Measurements from ENCODE around the gene FAM222A.

DNA sequence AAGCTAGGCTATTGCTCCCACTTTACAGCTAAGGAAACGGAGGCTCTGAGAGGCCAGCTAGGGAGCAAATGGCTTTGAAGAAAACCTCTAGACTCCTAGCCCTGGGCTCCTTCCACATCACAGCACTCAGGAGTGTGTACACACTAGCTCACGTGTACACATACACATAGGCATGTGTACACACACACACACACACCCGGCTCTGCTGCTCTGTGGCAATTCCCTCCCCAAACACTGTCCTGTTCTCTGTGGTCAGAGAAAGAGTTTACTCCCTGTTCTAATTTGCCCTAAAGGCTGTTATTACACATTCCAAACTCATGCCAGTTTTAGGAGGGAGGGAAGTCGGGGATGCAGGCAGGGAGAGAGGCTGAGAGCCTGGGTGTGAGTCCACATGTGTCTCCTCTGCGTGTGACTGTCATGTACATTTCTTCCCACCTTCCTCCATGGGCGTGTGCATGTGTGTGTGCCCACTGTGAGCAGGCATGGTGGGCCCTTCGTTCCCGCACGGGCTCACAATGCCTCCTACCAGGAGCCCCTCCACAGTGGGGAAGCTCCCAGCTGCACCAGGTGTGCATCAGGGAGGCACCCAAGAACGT is 105.4 kb downstream of the FAM222A start:
- TF ChIP-seq, protein P1, sequence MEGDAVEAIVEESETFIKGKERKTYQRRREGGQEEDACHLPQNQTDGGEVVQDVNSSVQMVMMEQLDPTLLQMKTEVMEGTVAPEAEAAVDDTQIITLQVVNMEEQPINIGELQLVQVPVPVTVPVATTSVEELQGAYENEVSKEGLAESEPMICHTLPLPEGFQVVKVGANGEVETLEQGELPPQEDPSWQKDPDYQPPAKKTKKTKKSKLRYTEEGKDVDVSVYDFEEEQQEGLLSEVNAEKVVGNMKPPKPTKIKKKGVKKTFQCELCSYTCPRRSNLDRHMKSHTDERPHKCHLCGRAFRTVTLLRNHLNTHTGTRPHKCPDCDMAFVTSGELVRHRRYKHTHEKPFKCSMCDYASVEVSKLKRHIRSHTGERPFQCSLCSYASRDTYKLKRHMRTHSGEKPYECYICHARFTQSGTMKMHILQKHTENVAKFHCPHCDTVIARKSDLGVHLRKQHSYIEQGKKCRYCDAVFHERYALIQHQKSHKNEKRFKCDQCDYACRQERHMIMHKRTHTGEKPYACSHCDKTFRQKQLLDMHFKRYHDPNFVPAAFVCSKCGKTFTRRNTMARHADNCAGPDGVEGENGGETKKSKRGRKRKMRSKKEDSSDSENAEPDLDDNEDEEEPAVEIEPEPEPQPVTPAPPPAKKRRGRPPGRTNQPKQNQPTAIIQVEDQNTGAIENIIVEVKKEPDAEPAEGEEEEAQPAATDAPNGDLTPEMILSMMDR (IDR thresholded peaks at IDR 0.05 in 2 of 3, conservative IDR thresholded peaks at IDR 0.05 in 1 of 3; ENCODE audit: borderline replicate concordance in 1 of 3, insufficient read depth in 1 of 3, low read depth in 2 of 3, low read length in 2 of 3): no peak
- TF ChIP-seq POLR2A (IDR thresholded peaks at IDR 0.05; ENCODE audit: borderline replicate concordance, extremely low read depth, insufficient read depth, insufficient read length): no peak
- no peak for TF ChIP-seq EZH2phosphoT487 (IDR thresholded peaks at IDR 0.05; ENCODE audit: borderline replicate concordance)
- TF ChIP-seq, protein P2, sequence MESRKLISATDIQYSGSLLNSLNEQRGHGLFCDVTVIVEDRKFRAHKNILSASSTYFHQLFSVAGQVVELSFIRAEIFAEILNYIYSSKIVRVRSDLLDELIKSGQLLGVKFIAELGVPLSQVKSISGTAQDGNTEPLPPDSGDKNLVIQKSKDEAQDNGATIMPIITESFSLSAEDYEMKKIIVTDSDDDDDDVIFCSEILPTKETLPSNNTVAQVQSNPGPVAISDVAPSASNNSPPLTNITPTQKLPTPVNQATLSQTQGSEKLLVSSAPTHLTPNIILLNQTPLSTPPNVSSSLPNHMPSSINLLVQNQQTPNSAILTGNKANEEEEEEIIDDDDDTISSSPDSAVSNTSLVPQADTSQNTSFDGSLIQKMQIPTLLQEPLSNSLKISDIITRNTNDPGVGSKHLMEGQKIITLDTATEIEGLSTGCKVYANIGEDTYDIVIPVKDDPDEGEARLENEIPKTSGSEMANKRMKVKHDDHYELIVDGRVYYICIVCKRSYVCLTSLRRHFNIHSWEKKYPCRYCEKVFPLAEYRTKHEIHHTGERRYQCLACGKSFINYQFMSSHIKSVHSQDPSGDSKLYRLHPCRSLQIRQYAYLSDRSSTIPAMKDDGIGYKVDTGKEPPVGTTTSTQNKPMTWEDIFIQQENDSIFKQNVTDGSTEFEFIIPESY (IDR thresholded peaks at IDR 0.05; ENCODE audit: extremely low read depth, insufficient replicate concordance, low read length): no peak
- TF ChIP-seq RAD21 (IDR thresholded peaks at IDR 0.05; ENCODE audit: low read depth): no peak
- TF ChIP-seq, protein P3, sequence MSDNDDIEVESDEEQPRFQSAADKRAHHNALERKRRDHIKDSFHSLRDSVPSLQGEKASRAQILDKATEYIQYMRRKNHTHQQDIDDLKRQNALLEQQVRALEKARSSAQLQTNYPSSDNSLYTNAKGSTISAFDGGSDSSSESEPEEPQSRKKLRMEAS (IDR thresholded peaks at IDR 0.05): no peak
- TF ChIP-seq POLR2AphosphoS5 (IDR thresholded peaks at IDR 0.05; ENCODE audit: low read depth, low read length): no peak
- no peak for TF ChIP-seq FOSL1 (IDR thresholded peaks at IDR 0.05; ENCODE audit: low read depth)
